ENCODE data around the gene ZNF438. TPM values are rescaled to one million over a fixed set of nuclear protein-coding genes. Genes with fewer than 3 reads are reported as not detected.
A peak's percentile ranks its signal among the peaks of the same experiment; 100 is the strongest.

Gene ZNF438
- total RNA-seq, 1 donor = 4.3 TPM

DNA sequence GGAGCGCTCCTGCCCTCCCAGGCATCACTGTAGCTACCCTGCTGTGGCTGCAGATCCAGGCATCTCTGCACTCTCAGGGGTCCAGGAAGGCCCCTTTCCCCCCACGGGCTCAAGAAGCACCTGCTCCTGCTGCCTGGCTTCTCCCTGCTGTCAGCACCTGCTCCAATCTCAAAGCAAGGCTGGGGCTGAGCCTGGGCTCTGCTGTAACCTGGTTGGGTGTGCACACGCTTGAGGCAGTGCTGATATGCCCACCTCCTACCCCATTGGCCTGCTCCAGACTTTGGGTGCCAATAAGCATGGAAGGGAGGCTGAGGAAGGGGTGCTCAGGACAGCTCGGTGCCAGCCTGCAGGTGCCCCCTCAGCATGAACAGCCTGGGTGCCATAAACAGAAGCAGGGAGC, 185.0 kb downstream of the ZNF438 start:
- Histone ChIP-seq H2AFZ (ENCODE audit: low read length) (no peak overlapping the region), H3K27ac (ENCODE audit: low read depth, low read length) (no peak overlapping the region), H3K4me2 (ENCODE audit: insufficient read depth, low read length) (no peak overlapping the region), H4K20me1 (ENCODE audit: insufficient read depth, low read length) (no peaks in the 10 kb centered on the region), H3K79me2 (ENCODE audit: insufficient read depth, low read length) (no peaks in the 10 kb centered on the region), H3K4me1 (ENCODE audit: insufficient read depth, low read length) (peaks cover 6% of the 10 kb centered on the region), H3K9me3 (ENCODE audit: low read depth, low read length) (no peaks in the 10 kb centered on the region), H3K27me3 (ENCODE audit: insufficient read depth, low read length) (no peaks in the 10 kb centered on the region), H3K36me3 (ENCODE audit: insufficient read depth, low read length) (no peaks in the 10 kb centered on the region), H3K4me3 (ENCODE audit: insufficient read depth, low read length) (no peak overlapping the region)
- TF ChIP-seq, protein P1, sequence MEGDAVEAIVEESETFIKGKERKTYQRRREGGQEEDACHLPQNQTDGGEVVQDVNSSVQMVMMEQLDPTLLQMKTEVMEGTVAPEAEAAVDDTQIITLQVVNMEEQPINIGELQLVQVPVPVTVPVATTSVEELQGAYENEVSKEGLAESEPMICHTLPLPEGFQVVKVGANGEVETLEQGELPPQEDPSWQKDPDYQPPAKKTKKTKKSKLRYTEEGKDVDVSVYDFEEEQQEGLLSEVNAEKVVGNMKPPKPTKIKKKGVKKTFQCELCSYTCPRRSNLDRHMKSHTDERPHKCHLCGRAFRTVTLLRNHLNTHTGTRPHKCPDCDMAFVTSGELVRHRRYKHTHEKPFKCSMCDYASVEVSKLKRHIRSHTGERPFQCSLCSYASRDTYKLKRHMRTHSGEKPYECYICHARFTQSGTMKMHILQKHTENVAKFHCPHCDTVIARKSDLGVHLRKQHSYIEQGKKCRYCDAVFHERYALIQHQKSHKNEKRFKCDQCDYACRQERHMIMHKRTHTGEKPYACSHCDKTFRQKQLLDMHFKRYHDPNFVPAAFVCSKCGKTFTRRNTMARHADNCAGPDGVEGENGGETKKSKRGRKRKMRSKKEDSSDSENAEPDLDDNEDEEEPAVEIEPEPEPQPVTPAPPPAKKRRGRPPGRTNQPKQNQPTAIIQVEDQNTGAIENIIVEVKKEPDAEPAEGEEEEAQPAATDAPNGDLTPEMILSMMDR (IDR thresholded peaks at IDR 0.05; ENCODE audit: extremely low read depth, low read depth, low read length) = no peak
- DNase-seq (ENCODE audit: insufficient read length, low spot score, missing footprints) = no peak

DNA sequence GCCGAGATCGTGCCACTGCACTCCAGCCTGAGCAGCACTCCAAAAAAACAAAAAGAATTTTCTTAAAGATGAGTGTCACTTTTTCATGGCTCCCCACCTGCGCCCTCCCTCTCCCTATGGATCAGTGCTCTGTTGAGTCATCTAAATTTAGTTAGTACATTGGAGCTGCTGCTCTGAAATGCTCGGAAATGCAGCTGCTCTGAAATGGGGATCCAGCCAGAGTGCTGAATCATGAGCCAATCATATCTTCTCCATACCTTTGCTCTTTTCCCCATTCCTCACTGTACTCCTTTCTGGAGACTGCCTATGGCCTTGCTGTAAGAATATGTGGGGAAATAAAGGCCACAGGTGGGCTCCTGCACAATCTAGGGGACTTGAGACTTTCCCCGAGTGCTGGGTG, 188.8 kb downstream of the ZNF438 start:
- H3K27ac ChIP-seq (ENCODE audit: low read depth, low read length) = no peak overlapping the region
- TF ChIP-seq, protein P1 (IDR thresholded peaks at IDR 0.05; ENCODE audit: extremely low read depth, low read depth, low read length) = no peak
- DNase-seq (ENCODE audit: insufficient read length, low spot score, missing footprints) = peak; percentile 90

DNA sequence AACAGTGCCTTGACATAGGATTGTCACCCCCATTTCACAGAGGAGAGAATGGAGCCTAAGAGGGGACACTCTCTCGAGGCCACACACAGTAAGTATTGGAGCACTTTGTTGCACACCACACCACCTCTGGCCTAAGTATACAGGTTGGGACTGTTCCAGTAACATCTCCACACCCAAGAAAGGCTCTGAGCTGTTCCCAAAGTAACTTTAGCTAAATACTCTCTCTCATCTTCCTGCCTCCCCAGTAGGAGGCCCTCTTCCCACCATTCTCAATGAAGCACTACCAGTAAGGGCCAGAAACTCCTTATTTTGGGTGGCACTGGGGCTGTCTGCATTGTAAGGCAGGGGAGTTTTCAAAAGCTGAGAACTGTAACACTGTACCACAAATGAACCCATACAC, 189.5 kb downstream of the ZNF438 start:
- TF ChIP-seq, protein P1 (IDR thresholded peaks at IDR 0.05; ENCODE audit: extremely low read depth, low read depth, low read length) = no peak
- DNase-seq (ENCODE audit: insufficient read length, low spot score, missing footprints) = no peak
- H2AFZ ChIP-seq (ENCODE audit: low read length) = no peak overlapping the region

More for the DNA sequence above, 188.8 kb downstream of the ZNF438 start:
- no peaks in the 10 kb centered on the region for H4K20me1 ChIP-seq (ENCODE audit: insufficient read depth, low read length)
- H3K4me1 ChIP-seq (ENCODE audit: insufficient read depth, low read length) = peaks cover 6% of the 10 kb centered on the region
- H3K27me3 ChIP-seq (ENCODE audit: insufficient read depth, low read length) = no peaks in the 10 kb centered on the region
- no peak overlapping the region for H2AFZ ChIP-seq (ENCODE audit: low read length)
- no peaks in the 10 kb centered on the region for H3K79me2 ChIP-seq (ENCODE audit: insufficient read depth, low read length)
- H3K4me2 ChIP-seq (ENCODE audit: insufficient read depth, low read length) = no peak overlapping the region
- no peaks in the 10 kb centered on the region for H3K9me3 ChIP-seq (ENCODE audit: low read depth, low read length)
- no peak overlapping the region for H3K4me3 ChIP-seq (ENCODE audit: insufficient read depth, low read length)
- H3K36me3 ChIP-seq (ENCODE audit: insufficient read depth, low read length) = no peaks in the 10 kb centered on the region

DNA sequence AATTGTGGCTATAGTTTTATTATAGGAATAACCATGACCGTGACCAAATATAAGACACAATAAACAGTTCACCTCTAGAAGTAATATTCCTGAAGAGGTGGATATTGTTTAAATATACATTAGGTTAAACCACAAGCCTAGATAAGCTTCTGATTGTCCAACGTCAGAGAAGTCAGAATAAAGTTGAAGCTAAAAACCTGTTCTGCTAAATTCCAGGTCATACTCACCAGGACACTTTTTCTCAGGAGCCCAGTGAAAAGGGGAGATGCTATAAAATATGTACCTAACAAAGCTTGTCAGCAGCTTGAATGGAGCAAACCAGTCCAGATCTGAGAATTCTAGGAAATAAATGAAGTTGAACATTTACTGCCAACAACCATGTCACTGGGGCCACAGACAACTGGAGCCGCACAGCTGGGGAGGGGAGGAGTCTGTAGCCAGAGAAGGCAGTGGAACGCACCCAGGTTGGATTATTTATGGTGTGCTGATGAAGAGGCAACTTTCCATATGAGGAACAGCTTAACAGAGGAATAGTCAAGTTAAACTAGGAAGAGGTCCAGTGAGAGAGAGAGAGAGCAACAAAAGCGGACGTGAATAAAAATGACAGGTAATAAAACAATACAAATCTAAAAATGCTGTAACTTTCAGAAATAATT, 191.1 kb downstream of the ZNF438 start:
- Histone ChIP-seq H3K79me2 (ENCODE audit: insufficient read depth, low read length) (no peaks in the 10 kb centered on the region), H3K4me1 (ENCODE audit: insufficient read depth, low read length) (peaks cover 6% of the 10 kb centered on the region), H3K4me2 (ENCODE audit: insufficient read depth, low read length) (no peak overlapping the region), H3K9me3 (ENCODE audit: low read depth, low read length) (no peaks in the 10 kb centered on the region), H4K20me1 (ENCODE audit: insufficient read depth, low read length) (no peaks in the 10 kb centered on the region), H3K36me3 (ENCODE audit: insufficient read depth, low read length) (no peaks in the 10 kb centered on the region), H3K27ac (ENCODE audit: low read depth, low read length) (no peak overlapping the region), H2AFZ (ENCODE audit: low read length) (no peak overlapping the region), H3K4me3 (ENCODE audit: insufficient read depth, low read length) (no peak overlapping the region), H3K27me3 (ENCODE audit: insufficient read depth, low read length) (no peaks in the 10 kb centered on the region)
- DNase-seq (ENCODE audit: insufficient read length, low spot score, missing footprints) = no peak
- TF ChIP-seq, protein P1 (IDR thresholded peaks at IDR 0.05; ENCODE audit: extremely low read depth, low read depth, low read length) = no peak

More for the DNA sequence above, 189.5 kb downstream of the ZNF438 start:
- Histone ChIP-seq H3K27me3 (ENCODE audit: insufficient read depth, low read length) (no peaks in the 10 kb centered on the region), H3K36me3 (ENCODE audit: insufficient read depth, low read length) (no peaks in the 10 kb centered on the region), H3K27ac (ENCODE audit: low read depth, low read length) (no peak overlapping the region), H3K4me3 (ENCODE audit: insufficient read depth, low read length) (no peak overlapping the region), H3K79me2 (ENCODE audit: insufficient read depth, low read length) (no peaks in the 10 kb centered on the region), H3K4me1 (ENCODE audit: insufficient read depth, low read length) (peaks cover 6% of the 10 kb centered on the region), H3K4me2 (ENCODE audit: insufficient read depth, low read length) (no peak overlapping the region), H3K9me3 (ENCODE audit: low read depth, low read length) (no peaks in the 10 kb centered on the region), H4K20me1 (ENCODE audit: insufficient read depth, low read length) (no peaks in the 10 kb centered on the region)

Data from osteoblast (primary cell).